KG1 (cell line): ENCODE results near the gene KCNJ2.
A peak's percentile ranks its signal among the peaks of the same experiment; 100 is the strongest.

Experiments
- DNase-seq: peaks from one replicate; lab custom pipeline; 2025; lab: John Stamatoyannopoulos, UW

The KCNJ2 gene

GRCh38 chr17:70168977-70169708, at the start of gene KCNJ2:
KCNJ2 (plus strand) TSS chr17:70169532; CDS start chr17:70175040, 5,508 bp downstream.
- peak; percentile 42 for DNase-seq

- DNase-seq: no peak
Measured at GRCh38 chr17:70119545-70119944, 49.8 kb upstream of the KCNJ2 start.

GRCh38 chr17:70119983-70120382, 49.3 kb upstream of the KCNJ2 start:
- DNase-seq: no peak

GRCh38 chr17:70120425-70120824, 48.9 kb upstream of the KCNJ2 start:
- DNase-seq: no peak

- no peak for DNase-seq
Measured at GRCh38 chr17:70121126-70121525, 48.2 kb upstream of the KCNJ2 start.

- no peak for DNase-seq
Measured at GRCh38 chr17:70123193-70123592, 46.1 kb upstream of the KCNJ2 start.

GRCh38 chr17:70124723-70125122, 44.6 kb upstream of the KCNJ2 start:
- DNase-seq: no peak

- no peak for DNase-seq
Measured at GRCh38 chr17:70127221-70127873, 42.0 kb upstream of the KCNJ2 start.

- DNase-seq: no peak
Measured at GRCh38 chr17:70128727-70129238, 40.5 kb upstream of the KCNJ2 start.

GRCh38 chr17:70130289-70130688, 39.0 kb upstream of the KCNJ2 start:
- DNase-seq: no peak

GRCh38 chr17:70132505-70132904, 36.8 kb upstream of the KCNJ2 start:
- no peak for DNase-seq

- no peak for DNase-seq
Measured at GRCh38 chr17:70134042-70134441, 35.3 kb upstream of the KCNJ2 start.

- DNase-seq: no peak
Measured at GRCh38 chr17:70134777-70135176, 34.6 kb upstream of the KCNJ2 start.

GRCh38 chr17:70136131-70136530, 33.2 kb upstream of the KCNJ2 start:
- DNase-seq: no peak

- no peak for DNase-seq
Measured at GRCh38 chr17:70137451-70138230, 31.7 kb upstream of the KCNJ2 start.

- DNase-seq: no peak
Measured at GRCh38 chr17:70138291-70138865, 31.0 kb upstream of the KCNJ2 start.

GRCh38 chr17:70139449-70139993, 29.8 kb upstream of the KCNJ2 start:
- no peak for DNase-seq

- DNase-seq: no peak
Measured at GRCh38 chr17:70144260-70144846, 25.0 kb upstream of the KCNJ2 start.

- no peak for DNase-seq
Measured at GRCh38 chr17:70153210-70153609, 16.1 kb upstream of the KCNJ2 start.

- DNase-seq: no peak
Measured at GRCh38 chr17:70157151-70157550, 12.2 kb upstream of the KCNJ2 start.

GRCh38 chr17:70158180-70158579, 11.2 kb upstream of the KCNJ2 start:
- no peak for DNase-seq

- no peak for DNase-seq
Measured at GRCh38 chr17:70158591-70158990, 10.7 kb upstream of the KCNJ2 start.
